HG03521 (cell line): Measurements from ENCODE around the gene ANKRD22.
"Not testable (repeated sequence)": the region's sequence is repeated elsewhere in the genome, so short reads cannot be mapped to it uniquely, and the experiment has no call there.

Experiments
- ATAC-seq: cut with Tn5 transposase; IDR thresholded peaks from one replicate; pipeline ENCODE4 v1.9.1; 2021; ENCODE audit warnings: mild to moderate bottlenecking, moderate library complexity; ENCODE audit not compliant: unreplicated experiment

The ANKRD22 gene

GRCh38 chr10:88838766-88839350, 12.8 kb downstream of the ANKRD22 start:
- ATAC-seq: no peak

GRCh38 chr10:88837632-88838031, 14.0 kb downstream of the ANKRD22 start:
- not testable (repeated sequence) for ATAC-seq

- ATAC-seq: no peak
Measured at GRCh38 chr10:88835910-88836221, 15.8 kb downstream of the ANKRD22 start.

GRCh38 chr10:88835096-88835909, 16.3 kb downstream of the ANKRD22 start:
- peak; percentile 81 for ATAC-seq

GRCh38 chr10:88833723-88834122, 17.9 kb downstream of the ANKRD22 start:
- ATAC-seq: no peak

DNA sequence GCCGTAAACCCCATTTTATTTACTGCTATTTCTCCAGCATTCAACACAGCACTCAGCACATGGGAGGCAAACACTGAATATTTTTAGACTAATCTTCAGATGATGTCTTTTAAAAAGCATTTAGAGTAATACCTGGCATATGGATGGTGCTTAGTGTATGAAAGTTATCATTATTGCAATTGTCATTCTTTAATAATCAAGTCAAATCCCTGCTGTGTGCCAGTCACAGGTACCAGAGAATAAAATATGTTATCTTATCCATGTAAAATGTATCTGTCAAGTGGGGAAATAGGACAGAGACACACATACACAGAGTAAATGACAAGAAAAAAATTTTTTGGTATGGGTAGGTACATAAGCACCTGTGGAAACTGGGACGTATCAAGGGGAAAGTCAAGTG, 18.5 kb downstream of the ANKRD22 start:
- ATAC-seq: no peak

DNA sequence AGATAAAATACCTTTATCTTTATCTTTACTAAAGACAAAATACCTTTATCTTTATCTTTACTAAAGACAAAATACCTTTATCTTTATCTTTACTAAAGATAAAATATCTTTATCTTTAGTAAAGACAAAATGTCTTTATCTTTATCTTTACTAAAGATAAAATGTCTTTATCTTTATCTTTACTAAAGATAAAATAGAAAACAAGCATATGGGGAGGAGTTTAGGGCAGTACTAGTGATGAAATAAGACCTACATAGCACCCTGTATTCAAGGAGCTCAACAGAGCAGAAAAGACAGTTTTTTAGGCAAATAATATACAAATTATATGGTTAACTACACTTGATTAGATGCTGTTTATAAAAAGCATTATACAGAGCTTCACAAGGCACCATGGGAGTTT, 19.3 kb downstream of the ANKRD22 start:
- ATAC-seq: no peak

DNA sequence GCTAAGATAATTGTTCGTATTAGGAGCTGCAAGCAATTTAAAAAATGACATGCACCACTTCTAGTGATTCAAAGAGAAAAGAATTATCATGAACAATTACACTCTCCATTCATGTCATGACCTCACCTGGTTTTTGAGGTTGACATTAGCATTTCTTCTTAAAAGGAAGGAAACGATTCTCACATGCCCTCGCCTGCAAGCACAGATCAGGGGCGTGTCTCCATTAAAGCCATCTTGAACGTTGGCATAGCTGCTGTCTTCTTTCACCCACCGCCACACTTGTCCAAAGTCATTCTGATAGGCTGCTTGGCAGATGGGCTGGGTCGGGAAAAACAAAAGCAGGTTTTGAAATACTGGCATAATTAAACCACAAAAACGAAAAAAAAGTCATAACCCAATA, 19.9 kb downstream of the ANKRD22 start:
- ATAC-seq: no peak

DNA sequence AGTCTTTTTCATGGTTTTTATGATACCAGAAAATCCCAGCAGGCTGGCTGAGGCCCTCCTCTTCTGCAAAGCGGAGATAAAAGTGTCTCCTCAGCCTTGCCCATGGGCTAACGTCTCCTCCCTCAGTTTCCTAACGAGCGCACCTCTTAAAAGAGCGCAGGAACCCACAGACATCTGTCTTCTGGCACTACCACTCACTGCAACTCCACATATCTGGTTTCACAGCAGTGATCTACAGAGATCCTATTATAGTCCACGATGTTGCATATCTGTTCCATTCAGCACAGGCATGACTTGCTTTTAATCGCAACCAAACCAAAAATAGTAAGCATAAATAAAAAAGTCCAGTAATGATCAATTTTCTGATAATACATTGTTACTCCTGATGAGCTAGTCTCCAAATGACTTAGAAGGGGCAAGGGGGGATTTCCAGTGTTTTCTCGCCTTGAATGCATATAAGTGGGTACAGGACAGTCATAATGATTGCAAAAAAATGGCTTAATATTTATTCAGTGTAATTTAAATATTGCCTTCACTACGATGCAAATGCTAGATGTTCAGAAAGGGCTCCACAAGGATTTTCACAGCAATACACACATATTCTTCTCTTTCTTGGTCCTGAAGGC, 20.9 kb downstream of the ANKRD22 start:
- no peak for ATAC-seq

DNA sequence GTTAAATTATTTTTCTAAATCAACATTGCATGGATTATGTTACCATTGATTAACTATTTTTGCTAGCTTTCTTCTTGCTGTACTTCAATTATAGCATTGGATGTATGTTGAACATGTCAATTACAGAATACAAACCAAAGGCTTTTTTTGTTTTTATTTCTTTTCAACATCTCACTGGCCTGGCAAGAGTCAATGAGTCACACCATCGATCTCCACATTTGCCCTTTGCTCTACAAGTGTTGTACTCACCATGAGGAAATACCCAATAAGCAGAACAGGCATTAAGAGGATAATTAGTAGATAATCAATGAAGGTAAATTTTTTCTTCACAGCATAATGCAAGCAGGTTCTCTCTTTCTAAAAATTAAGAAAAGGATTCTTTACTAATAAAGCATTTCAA, 23.3 kb downstream of the ANKRD22 start:
- ATAC-seq: no peak

DNA sequence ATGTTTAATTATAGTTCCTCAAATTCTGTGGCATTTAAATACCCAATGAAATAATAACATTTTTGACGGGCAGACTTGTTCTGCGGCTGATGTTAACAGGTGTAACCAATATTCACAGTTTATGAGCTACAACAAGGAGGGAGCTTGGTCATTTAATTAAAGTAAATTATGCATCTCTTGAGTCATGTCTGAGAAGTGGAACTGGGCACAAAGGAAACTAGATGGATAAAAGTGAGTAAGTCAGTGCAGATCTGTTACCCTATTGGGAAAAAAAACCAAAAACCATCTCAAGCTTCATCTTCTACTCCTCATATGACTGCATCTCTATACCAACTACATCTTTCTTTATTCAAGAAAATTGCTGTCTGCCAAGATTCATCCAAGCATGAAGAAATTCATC, 24.0 kb downstream of the ANKRD22 start:
- ATAC-seq: no peak

DNA sequence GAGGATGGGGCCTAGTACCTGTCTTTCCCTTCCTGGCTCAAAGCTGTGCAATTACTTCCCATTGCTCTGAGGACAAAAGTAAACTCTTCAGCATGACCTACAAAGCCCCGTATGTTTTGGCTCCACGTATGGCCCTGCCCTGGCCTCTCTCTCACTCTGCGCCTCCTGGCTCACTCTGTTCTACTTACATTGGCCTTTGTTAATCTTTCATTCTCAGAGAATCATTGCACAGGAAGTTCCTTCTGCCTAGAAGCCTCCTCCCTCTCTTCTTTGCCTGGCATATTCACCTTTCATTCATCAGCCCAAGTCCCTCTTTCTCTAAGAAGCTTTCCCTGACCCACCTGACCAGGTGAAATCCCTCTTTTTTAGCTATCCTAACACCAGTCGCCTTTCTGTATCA, 25.3 kb downstream of the ANKRD22 start:
- ATAC-seq: no peak

GRCh38 chr10:88820748-88821401, 30.8 kb downstream of the ANKRD22 start:
- no peak for ATAC-seq

- ATAC-seq: no peak
Measured at GRCh38 chr10:88819290-88819689, 32.4 kb downstream of the ANKRD22 start.

- ATAC-seq: no peak
Measured at GRCh38 chr10:88813200-88813599, 38.4 kb downstream of the ANKRD22 start.

DNA sequence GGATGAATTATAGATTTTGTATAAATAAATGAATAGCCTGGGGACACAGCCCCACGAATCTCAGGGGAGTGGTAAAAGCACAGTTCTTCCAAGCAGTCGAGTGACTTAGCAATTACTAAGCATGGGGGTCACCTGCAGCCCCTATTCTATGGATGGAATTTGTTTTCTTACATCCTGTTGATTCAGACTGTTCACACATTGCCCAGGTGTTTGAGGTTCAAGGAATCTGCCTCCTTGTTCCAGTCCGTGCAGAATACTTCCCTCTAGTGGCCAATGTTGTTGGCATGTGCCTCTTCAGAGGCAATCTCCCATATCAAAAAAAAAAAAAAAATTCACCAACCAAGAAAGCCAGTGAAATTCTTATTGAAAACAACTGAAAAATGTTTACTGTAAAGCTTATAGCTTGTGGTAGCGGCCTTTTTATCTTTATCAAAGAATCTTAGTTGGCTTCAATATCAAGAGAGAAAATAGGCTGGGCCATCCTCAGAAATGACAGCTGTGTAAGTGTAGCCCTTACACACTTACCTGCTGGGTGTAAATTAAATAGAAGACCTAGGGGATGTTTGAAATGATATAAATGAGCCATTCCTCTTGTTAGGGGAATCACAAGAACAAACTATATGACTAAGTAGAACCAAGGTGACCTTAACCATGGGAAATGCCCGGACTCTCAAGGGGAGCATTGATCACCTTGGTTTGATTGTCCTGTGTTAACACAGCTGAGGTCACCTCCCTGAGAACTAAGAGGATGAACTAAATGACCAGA, 41.3 kb downstream of the ANKRD22 start:
- ATAC-seq: no peak

DNA sequence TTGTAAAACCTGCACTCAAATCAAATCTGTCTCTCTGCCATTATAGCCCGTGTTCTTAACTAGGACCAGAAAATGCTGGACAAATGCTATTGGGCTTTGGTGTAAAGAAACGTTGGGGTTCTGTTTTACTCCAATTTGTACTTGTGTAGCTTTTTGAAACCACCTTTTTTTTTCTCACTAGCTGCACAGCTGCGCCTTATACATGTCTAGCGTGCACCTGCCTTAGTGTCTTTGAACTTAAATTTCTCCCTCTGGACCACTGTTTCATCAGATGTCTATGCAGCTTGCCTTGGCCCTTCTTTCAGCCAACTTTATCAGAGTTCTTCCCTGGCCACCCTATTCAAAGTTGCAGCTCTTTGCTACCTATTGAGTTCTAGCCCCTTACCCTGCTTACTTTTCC, 42.0 kb downstream of the ANKRD22 start:
- no peak for ATAC-seq

GRCh38 chr10:88805924-88806323, 45.7 kb downstream of the ANKRD22 start:
- ATAC-seq: no peak

DNA sequence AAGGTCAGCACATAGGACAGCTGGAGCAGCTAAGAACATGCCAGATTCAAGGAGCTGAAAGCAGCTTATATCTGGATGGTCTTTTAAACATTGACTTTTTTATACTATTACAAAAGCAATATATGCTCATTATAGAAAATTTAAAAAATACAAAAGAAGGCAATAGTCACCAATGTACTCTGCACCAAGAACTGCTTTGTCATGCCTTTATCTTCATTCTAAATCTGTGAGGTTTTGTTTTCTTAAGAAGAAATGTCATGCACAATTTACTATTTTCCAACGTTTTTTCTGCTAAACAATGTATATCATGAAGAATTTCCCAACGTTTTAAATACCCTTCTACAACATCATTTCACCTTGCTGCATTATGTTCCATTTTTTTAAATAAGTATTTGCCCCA, 46.3 kb downstream of the ANKRD22 start:
- ATAC-seq: no peak

DNA sequence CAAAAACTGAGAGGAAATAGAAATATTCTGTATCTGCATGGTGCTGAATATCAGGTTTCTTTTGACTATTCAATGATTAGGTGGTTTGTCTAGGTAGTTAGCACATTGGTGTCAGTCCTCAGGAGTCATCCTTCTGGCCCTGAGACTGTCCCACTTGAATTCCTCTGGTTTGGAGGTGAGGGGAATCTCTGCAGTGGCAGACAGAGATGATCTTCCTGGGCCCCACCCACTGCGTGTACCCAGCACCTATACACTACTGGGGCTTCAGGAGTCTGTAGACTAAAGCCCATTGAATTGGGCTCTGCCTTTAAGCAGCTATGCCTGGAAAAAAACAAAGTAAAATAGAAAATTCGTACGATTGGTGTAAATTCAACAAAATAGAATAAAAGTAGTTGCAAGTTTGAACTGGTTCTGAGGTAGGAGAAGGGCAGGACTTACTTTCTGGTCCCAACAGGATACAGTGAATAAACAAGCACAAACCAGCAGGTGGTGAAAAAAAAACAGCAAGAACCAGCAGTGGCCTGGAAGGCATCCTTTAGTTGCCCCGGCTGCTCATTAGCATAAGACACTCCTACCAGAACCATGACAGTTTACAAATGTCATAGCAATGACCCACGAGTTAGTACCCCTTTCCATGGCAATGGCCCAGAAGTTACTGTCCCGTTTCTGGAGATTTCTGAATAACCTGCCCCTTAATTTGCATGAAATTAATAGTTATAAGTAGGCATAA, 47.4 kb downstream of the ANKRD22 start:
- no peak for ATAC-seq
